Neuron (in vitro differentiated cells): ENCODE measurements around the gene UCN2.
"Not testable (repeated sequence)": the region's sequence is repeated elsewhere in the genome, so short reads cannot be mapped to it uniquely, and the experiment has no call there.

Experiments
- H2AFZ ChIP-seq: one replicate; pipeline ENCODE4 v1.6.1; 2013; ENCODE audit warnings: low read depth, mild to moderate bottlenecking, inconsistent platforms, low read length, moderate library complexity
- H3K27me3 ChIP-seq: one replicate; pipeline ENCODE4 v1.6.1; 2013; ENCODE audit warnings: low read length; ENCODE audit not compliant: insufficient read depth
- H3K36me3 ChIP-seq: one replicate; pipeline ENCODE4 v1.6.1; 2013; ENCODE audit warnings: low read length; ENCODE audit not compliant: insufficient read depth
- H3K4me1 ChIP-seq: one replicate; pipeline ENCODE4 v1.6.1; 2013; ENCODE audit warnings: low read length; ENCODE audit not compliant: insufficient read depth
- H3K4me3 ChIP-seq: 2 replicates; pipeline ENCODE4 v1.5.1; 2013; ENCODE audit warnings: mild to moderate bottlenecking, low read length, moderate library complexity
- H3K9me3 ChIP-seq: one replicate; pipeline ENCODE4 v1.6.1; 2013; ENCODE audit warnings: low read length

Gene UCN2

GRCh38 chr3:48532977-48533337 lies 30.6 kb downstream of the UCN2 start:
- H3K9me3 ChIP-seq = no peaks in the 10 kb centered on the region
- H3K4me3 ChIP-seq = no peak overlapping the region
- H3K27me3 ChIP-seq = no peaks in the 10 kb centered on the region
- no peak overlapping the region for H2AFZ ChIP-seq
- H3K36me3 ChIP-seq = peaks cover 50% of the 10 kb centered on the region
- no peaks in the 10 kb centered on the region for H3K4me1 ChIP-seq

GRCh38 chr3:48532271-48532976 lies 31.2 kb downstream of the UCN2 start:
- Histone ChIP-seq H2AFZ (no peak overlapping the region), H3K4me3 (no peak overlapping the region), H3K27me3 (no peaks in the 10 kb centered on the region), H3K4me1 (no peaks in the 10 kb centered on the region), H3K9me3 (no peaks in the 10 kb centered on the region), H3K36me3 (peaks cover 45% of the 10 kb centered on the region)

GRCh38 chr3:48530701-48531100 lies 32.9 kb downstream of the UCN2 start:
- H3K9me3 ChIP-seq, H3K27me3 ChIP-seq, H2AFZ ChIP-seq, H3K4me1 ChIP-seq, H3K4me3 ChIP-seq: not testable (repeated sequence)
- peaks cover 35% of the 10 kb centered on the region for H3K36me3 ChIP-seq

- H3K36me3 ChIP-seq = peaks cover 20% of the 10 kb centered on the region
- no peak overlapping the region for H2AFZ ChIP-seq
- no peaks in the 10 kb centered on the region for H3K4me1 ChIP-seq
- H3K27me3 ChIP-seq = no peaks in the 10 kb centered on the region
- no peak overlapping the region for H3K4me3 ChIP-seq
- H3K9me3 ChIP-seq = peaks cover 2% of the 10 kb centered on the region
Measured at GRCh38 chr3:48528754-48529153, 34.8 kb downstream of the UCN2 start.

- Histone ChIP-seq H2AFZ (no peak overlapping the region), H3K9me3 (peaks cover 2% of the 10 kb centered on the region), H3K4me3 (no peak overlapping the region), H3K4me1 (no peaks in the 10 kb centered on the region), H3K36me3 (peaks cover 21% of the 10 kb centered on the region), H3K27me3 (no peaks in the 10 kb centered on the region)
Measured at GRCh38 chr3:48528048-48528447, 35.5 kb downstream of the UCN2 start.

- no peak overlapping the region for H3K4me3 ChIP-seq
- peaks cover 2% of the 10 kb centered on the region for H3K9me3 ChIP-seq
- no peaks in the 10 kb centered on the region for H3K4me1 ChIP-seq
- H3K27me3 ChIP-seq = no peaks in the 10 kb centered on the region
- H3K36me3 ChIP-seq = peaks cover 9% of the 10 kb centered on the region
- H2AFZ ChIP-seq = no peak overlapping the region
Measured at GRCh38 chr3:48524970-48525369, 38.6 kb downstream of the UCN2 start.

- Histone ChIP-seq H3K4me1 (no peaks in the 10 kb centered on the region), H3K27me3 (no peaks in the 10 kb centered on the region), H2AFZ (no peak overlapping the region), H3K9me3 (no peaks in the 10 kb centered on the region), H3K36me3 (peaks cover 4% of the 10 kb centered on the region), H3K4me3 (no peak overlapping the region)
Measured at GRCh38 chr3:48521635-48522034, 41.9 kb downstream of the UCN2 start.

- H3K4me1 ChIP-seq = no peaks in the 10 kb centered on the region
Measured at GRCh38 chr3:48519277-48519643, 44.3 kb downstream of the UCN2 start.

GRCh38 chr3:48518638-48519276 lies 44.8 kb downstream of the UCN2 start:
- H3K9me3 ChIP-seq = no peaks in the 10 kb centered on the region
- H3K36me3 ChIP-seq = peaks cover 4% of the 10 kb centered on the region
- no peaks in the 10 kb centered on the region for H3K4me1 ChIP-seq
- no peak overlapping the region for H3K4me3 ChIP-seq
- no peaks in the 10 kb centered on the region for H3K27me3 ChIP-seq
- H2AFZ ChIP-seq = no peak overlapping the region

More at GRCh38 chr3:48519277-48519643, 44.3 kb downstream of the UCN2 start:
- Histone ChIP-seq H2AFZ (no peak overlapping the region), H3K9me3 (no peaks in the 10 kb centered on the region), H3K36me3 (peaks cover 4% of the 10 kb centered on the region), H3K4me3 (no peak overlapping the region), H3K27me3 (no peaks in the 10 kb centered on the region)

GRCh38 chr3:48518069-48518468 lies 45.5 kb downstream of the UCN2 start:
- Histone ChIP-seq H3K9me3 (no peaks in the 10 kb centered on the region), H3K4me3 (no peak overlapping the region), H2AFZ (no peak overlapping the region), H3K36me3 (no peaks in the 10 kb centered on the region), H3K27me3 (no peaks in the 10 kb centered on the region), H3K4me1 (no peaks in the 10 kb centered on the region)

GRCh38 chr3:48516571-48516970 lies 47.0 kb downstream of the UCN2 start:
- Histone ChIP-seq H3K4me3 (no peak overlapping the region), H3K4me1 (no peaks in the 10 kb centered on the region), H3K36me3 (no peaks in the 10 kb centered on the region), H3K9me3 (no peaks in the 10 kb centered on the region), H3K27me3 (no peaks in the 10 kb centered on the region), H2AFZ (no peak overlapping the region)

GRCh38 chr3:48514431-48515227 lies 49.0 kb downstream of the UCN2 start:
- H3K36me3 ChIP-seq = no peaks in the 10 kb centered on the region
- H3K27me3 ChIP-seq = no peaks in the 10 kb centered on the region
- H2AFZ ChIP-seq = no peak overlapping the region
- no peaks in the 10 kb centered on the region for H3K4me1 ChIP-seq
- H3K9me3 ChIP-seq = no peaks in the 10 kb centered on the region
- H3K4me3 ChIP-seq = no peak overlapping the region
